Measurements from ENCODE around the gene CD163L1.

DNA sequence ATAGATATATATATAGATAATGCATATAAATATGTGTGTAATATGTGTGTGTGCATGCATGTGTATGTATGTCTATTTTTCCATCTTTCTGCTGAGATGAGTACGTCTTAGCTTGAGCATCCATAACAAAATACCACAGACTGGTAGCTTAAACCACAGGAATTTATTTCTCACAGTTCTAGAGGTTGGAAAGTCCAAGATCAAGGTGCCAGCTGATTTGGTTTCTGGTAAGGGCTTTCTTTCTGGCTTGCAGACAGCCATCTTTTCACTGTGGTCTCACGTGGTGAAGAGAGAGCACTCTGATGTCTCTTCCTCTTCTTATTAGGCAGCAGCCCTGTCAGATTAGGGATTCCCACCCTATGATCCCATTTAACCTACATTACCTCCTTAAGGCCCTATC is 92.8 kb downstream of the CD163L1 start:
- no peak for TF ChIP-seq CTCF (conservative IDR thresholded peaks at IDR 0.05; ENCODE audit: low read length)
- no peak for TF ChIP-seq EZH2phosphoT487 (IDR thresholded peaks at IDR 0.05; ENCODE audit: borderline replicate concordance)
